T-helper 1 cell treated with Interleukin-12 subunit alpha and Interleukin-12 subunit beta and Interleukin-4 antibody, amounts not matched to agents 30 μg/mL and 1 μg/mL, for 36 hours (primary cell): ENCODE measurements around the gene RPLP2.

Experiments used
- H3K27ac Mint-ChIP-seq: one replicate; pipeline ENCODE4 v1.8.0; 2021; ENCODE audit warnings: mild to moderate bottlenecking, mixed read lengths
- H3K27me3 Mint-ChIP-seq: one replicate; pipeline ENCODE4 v1.8.0; 2021; ENCODE audit warnings: low read depth, mixed read lengths
- H3K36me3 Mint-ChIP-seq: one replicate; pipeline ENCODE4 v1.8.0; 2021; ENCODE audit warnings: low read depth, mixed read lengths
- H3K4me1 Mint-ChIP-seq: one replicate; pipeline ENCODE4 v1.8.0; 2021; ENCODE audit warnings: low read depth, mixed read lengths
- H3K4me3 Mint-ChIP-seq: one replicate; pipeline ENCODE4 v1.8.0; 2021; ENCODE audit warnings: mild to moderate bottlenecking, moderate library complexity, mixed read lengths
- H3K9me3 Mint-ChIP-seq: one replicate; pipeline ENCODE4 v1.8.0; 2021; ENCODE audit warnings: mixed read lengths

RPLP2 gene

GRCh38 chr11:828506-829175 is 18.9 kb downstream of the RPLP2 start:
- Mint-ChIP-seq H3K27ac (no peak overlapping the region), H3K9me3 (no peaks in the 10 kb centered on the region), H3K36me3 (peaks cover 6% of the 10 kb centered on the region), H3K4me3 (peak overlapping the region; percentile 76), H3K27me3 (peaks cover 41% of the 10 kb centered on the region), H3K4me1 (peaks cover 4% of the 10 kb centered on the region)

GRCh38 chr11:829176-829846 is 19.5 kb downstream of the RPLP2 start:
- H3K4me3 Mint-ChIP-seq = peak overlapping the region; percentile 37
- no peak overlapping the region for H3K27ac Mint-ChIP-seq
- peaks cover 4% of the 10 kb centered on the region for H3K4me1 Mint-ChIP-seq
- peaks cover 41% of the 10 kb centered on the region for H3K27me3 Mint-ChIP-seq
- no peaks in the 10 kb centered on the region for H3K9me3 Mint-ChIP-seq
- H3K36me3 Mint-ChIP-seq = peaks cover 6% of the 10 kb centered on the region

GRCh38 chr11:829847-830294 is 20.1 kb downstream of the RPLP2 start:
- H3K27ac Mint-ChIP-seq = no peak overlapping the region
- H3K9me3 Mint-ChIP-seq = no peaks in the 10 kb centered on the region
- H3K27me3 Mint-ChIP-seq = peaks cover 41% of the 10 kb centered on the region
- peaks cover 5% of the 10 kb centered on the region for H3K36me3 Mint-ChIP-seq
- peaks cover 4% of the 10 kb centered on the region for H3K4me1 Mint-ChIP-seq
- H3K4me3 Mint-ChIP-seq = no peak overlapping the region

GRCh38 chr11:830295-831117 is 20.7 kb downstream of the RPLP2 start:
- no peaks in the 10 kb centered on the region for H3K9me3 Mint-ChIP-seq
- H3K4me1 Mint-ChIP-seq = peaks cover 4% of the 10 kb centered on the region
- H3K27me3 Mint-ChIP-seq = peaks cover 41% of the 10 kb centered on the region
- peak overlapping the region; percentile 37 for H3K4me3 Mint-ChIP-seq
- no peaks in the 10 kb centered on the region for H3K36me3 Mint-ChIP-seq
- no peak overlapping the region for H3K27ac Mint-ChIP-seq

GRCh38 chr11:831118-831864 is 21.5 kb downstream of the RPLP2 start:
- Mint-ChIP-seq H3K9me3 (no peaks in the 10 kb centered on the region), H3K4me1 (peaks cover 4% of the 10 kb centered on the region), H3K4me3 (peak overlapping the region; percentile 67), H3K27ac (no peak overlapping the region), H3K36me3 (no peaks in the 10 kb centered on the region), H3K27me3 (peaks cover 41% of the 10 kb centered on the region)

GRCh38 chr11:831961-832528 is 22.3 kb downstream of the RPLP2 start:
- peaks cover 4% of the 10 kb centered on the region for H3K4me1 Mint-ChIP-seq
- no peak overlapping the region for H3K27ac Mint-ChIP-seq
- peaks cover 41% of the 10 kb centered on the region for H3K27me3 Mint-ChIP-seq
- H3K4me3 Mint-ChIP-seq = peak overlapping the region; percentile 67
- peaks cover 1% of the 10 kb centered on the region for H3K36me3 Mint-ChIP-seq
- H3K9me3 Mint-ChIP-seq = no peaks in the 10 kb centered on the region

GRCh38 chr11:832529-833113 is 22.9 kb downstream of the RPLP2 start, which contains the start of gene CD151:
Gene CD151, plus strand, starts transcription at chr11:832952. Its CDS starts 3,118 bp downstream, at chr11:836070.
- Mint-ChIP-seq H3K27me3 (peaks cover 39% of the 10 kb centered on the region), H3K27ac (no peak within 1 kb of the TSS), H3K9me3 (no peaks in the 10 kb centered on the region), H3K4me1 (peaks cover 3% of the 10 kb centered on the region), H3K36me3 (peaks cover 1% of the 10 kb centered on the region), H3K4me3 (peak within 1 kb of the TSS; percentile 67)

- H3K36me3 Mint-ChIP-seq = peaks cover 1% of the 10 kb centered on the region
- peaks cover 2% of the 10 kb centered on the region for H3K4me1 Mint-ChIP-seq
- no peak overlapping the region for H3K4me3 Mint-ChIP-seq
- no peak overlapping the region for H3K27ac Mint-ChIP-seq
- no peaks in the 10 kb centered on the region for H3K9me3 Mint-ChIP-seq
- peaks cover 32% of the 10 kb centered on the region for H3K27me3 Mint-ChIP-seq
These were observed 23.5 kb downstream of the RPLP2 start for GRCh38 chr11:833114-833791.

GRCh38 chr11:833849-834311 is 24.1 kb downstream of the RPLP2 start:
- H3K4me3 Mint-ChIP-seq = peak overlapping the region; percentile 42
- peaks cover 1% of the 10 kb centered on the region for H3K36me3 Mint-ChIP-seq
- peaks cover 2% of the 10 kb centered on the region for H3K4me1 Mint-ChIP-seq
- H3K27ac Mint-ChIP-seq = no peak overlapping the region
- peaks cover 26% of the 10 kb centered on the region for H3K27me3 Mint-ChIP-seq
- no peaks in the 10 kb centered on the region for H3K9me3 Mint-ChIP-seq

- H3K27ac Mint-ChIP-seq = no peak overlapping the region
- H3K27me3 Mint-ChIP-seq = peaks cover 19% of the 10 kb centered on the region
- peaks cover 3% of the 10 kb centered on the region for H3K36me3 Mint-ChIP-seq
- peaks cover 2% of the 10 kb centered on the region for H3K4me1 Mint-ChIP-seq
- H3K4me3 Mint-ChIP-seq = no peak overlapping the region
- no peaks in the 10 kb centered on the region for H3K9me3 Mint-ChIP-seq
These were observed 24.9 kb downstream of the RPLP2 start for GRCh38 chr11:834371-835316.

GRCh38 chr11:836274-836673 is 26.5 kb downstream of the RPLP2 start:
- Mint-ChIP-seq H3K36me3 (peaks cover 3% of the 10 kb centered on the region), H3K27me3 (peaks cover 11% of the 10 kb centered on the region), H3K27ac (no peak overlapping the region), H3K4me3 (no peak overlapping the region), H3K9me3 (no peaks in the 10 kb centered on the region), H3K4me1 (peaks cover 11% of the 10 kb centered on the region)

GRCh38 chr11:836700-837099 is 26.9 kb downstream of the RPLP2 start:
- no peaks in the 10 kb centered on the region for H3K9me3 Mint-ChIP-seq
- H3K36me3 Mint-ChIP-seq = peaks cover 3% of the 10 kb centered on the region
- H3K4me3 Mint-ChIP-seq = no peak overlapping the region
- H3K27ac Mint-ChIP-seq = no peak overlapping the region
- peaks cover 11% of the 10 kb centered on the region for H3K4me1 Mint-ChIP-seq
- H3K27me3 Mint-ChIP-seq = peaks cover 7% of the 10 kb centered on the region
